ENCODE data around the gene HOXC12.

DNA sequence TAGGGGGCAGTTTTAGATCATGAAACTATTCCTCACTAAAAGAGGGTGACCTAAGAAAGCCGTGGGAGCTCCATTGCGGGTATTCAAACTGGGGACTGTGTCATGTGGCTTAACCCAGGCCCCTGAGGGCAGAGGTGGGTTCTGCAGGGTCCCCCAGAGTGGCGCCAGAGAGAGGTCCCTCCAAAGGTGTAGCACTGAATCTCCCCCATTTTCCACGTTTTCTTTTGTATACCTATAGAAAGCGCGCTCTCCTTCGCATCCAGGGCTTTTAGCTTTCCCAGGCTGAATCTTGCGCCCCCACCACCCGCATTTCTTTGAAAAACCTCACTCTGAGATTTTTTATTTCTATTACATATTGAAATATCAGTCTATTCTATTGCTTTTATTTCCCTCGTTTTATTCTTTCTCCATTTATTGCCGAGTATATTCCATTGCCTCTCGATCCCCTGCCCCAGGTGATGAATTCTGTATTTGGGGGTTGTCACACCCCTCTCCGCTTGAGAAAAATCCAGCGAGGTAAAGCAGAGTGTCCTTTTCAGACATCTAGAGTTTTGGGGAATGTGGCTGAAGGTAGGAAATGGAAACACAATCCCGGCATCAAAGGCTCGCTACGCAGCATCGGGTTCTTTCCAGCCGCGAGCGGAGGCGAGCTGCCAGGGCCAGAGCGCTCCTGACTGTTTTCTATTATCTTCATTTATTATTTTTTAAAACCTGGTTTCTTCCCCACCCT lies 16.9 kb upstream of the HOXC12 start:
- TF ChIP-seq POLR2A (IDR thresholded peaks at IDR 0.05): no peak
- TF ChIP-seq, protein P1, sequence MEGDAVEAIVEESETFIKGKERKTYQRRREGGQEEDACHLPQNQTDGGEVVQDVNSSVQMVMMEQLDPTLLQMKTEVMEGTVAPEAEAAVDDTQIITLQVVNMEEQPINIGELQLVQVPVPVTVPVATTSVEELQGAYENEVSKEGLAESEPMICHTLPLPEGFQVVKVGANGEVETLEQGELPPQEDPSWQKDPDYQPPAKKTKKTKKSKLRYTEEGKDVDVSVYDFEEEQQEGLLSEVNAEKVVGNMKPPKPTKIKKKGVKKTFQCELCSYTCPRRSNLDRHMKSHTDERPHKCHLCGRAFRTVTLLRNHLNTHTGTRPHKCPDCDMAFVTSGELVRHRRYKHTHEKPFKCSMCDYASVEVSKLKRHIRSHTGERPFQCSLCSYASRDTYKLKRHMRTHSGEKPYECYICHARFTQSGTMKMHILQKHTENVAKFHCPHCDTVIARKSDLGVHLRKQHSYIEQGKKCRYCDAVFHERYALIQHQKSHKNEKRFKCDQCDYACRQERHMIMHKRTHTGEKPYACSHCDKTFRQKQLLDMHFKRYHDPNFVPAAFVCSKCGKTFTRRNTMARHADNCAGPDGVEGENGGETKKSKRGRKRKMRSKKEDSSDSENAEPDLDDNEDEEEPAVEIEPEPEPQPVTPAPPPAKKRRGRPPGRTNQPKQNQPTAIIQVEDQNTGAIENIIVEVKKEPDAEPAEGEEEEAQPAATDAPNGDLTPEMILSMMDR (IDR thresholded peaks at IDR 0.05): no peak

Data from esophagus squamous epithelium (tissue), 4 donors.